ENCODE results near the gene G6PC1.

DNA sequence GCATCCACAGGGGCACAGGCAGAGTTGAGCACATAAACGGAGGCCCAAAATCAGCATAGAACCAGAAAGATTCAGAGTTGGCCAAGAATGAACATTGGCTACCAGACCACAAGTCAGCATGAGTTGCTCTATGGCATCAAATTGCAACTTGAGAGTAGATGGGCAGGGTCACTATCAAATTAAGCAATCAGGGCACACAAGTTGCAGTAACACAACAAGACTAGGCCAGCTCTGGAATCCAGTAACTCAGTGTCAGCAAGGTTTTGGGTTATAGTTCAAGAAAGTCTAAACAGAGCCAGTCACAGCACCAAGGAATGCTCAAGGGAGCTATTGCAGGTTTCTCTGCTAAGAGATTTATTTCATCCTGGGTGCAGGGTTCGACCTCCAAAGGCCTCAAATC is 12.9 kb downstream of the G6PC1 start:
- no peak for TF ChIP-seq POLR2AphosphoS5 (IDR thresholded peaks at IDR 0.05)
- TF ChIP-seq, protein P1, sequence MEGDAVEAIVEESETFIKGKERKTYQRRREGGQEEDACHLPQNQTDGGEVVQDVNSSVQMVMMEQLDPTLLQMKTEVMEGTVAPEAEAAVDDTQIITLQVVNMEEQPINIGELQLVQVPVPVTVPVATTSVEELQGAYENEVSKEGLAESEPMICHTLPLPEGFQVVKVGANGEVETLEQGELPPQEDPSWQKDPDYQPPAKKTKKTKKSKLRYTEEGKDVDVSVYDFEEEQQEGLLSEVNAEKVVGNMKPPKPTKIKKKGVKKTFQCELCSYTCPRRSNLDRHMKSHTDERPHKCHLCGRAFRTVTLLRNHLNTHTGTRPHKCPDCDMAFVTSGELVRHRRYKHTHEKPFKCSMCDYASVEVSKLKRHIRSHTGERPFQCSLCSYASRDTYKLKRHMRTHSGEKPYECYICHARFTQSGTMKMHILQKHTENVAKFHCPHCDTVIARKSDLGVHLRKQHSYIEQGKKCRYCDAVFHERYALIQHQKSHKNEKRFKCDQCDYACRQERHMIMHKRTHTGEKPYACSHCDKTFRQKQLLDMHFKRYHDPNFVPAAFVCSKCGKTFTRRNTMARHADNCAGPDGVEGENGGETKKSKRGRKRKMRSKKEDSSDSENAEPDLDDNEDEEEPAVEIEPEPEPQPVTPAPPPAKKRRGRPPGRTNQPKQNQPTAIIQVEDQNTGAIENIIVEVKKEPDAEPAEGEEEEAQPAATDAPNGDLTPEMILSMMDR (IDR thresholded peaks at IDR 0.05; ENCODE audit: poor library complexity, severe bottlenecking): no peak
- no peak for TF ChIP-seq EZH2 (IDR thresholded peaks at IDR 0.05; ENCODE audit: borderline replicate concordance, insufficient read depth, low read length, poor library complexity, severe bottlenecking)
- TF ChIP-seq RAD21 (conservative IDR thresholded peaks at IDR 0.05): no peak
- TF ChIP-seq, protein P2, sequence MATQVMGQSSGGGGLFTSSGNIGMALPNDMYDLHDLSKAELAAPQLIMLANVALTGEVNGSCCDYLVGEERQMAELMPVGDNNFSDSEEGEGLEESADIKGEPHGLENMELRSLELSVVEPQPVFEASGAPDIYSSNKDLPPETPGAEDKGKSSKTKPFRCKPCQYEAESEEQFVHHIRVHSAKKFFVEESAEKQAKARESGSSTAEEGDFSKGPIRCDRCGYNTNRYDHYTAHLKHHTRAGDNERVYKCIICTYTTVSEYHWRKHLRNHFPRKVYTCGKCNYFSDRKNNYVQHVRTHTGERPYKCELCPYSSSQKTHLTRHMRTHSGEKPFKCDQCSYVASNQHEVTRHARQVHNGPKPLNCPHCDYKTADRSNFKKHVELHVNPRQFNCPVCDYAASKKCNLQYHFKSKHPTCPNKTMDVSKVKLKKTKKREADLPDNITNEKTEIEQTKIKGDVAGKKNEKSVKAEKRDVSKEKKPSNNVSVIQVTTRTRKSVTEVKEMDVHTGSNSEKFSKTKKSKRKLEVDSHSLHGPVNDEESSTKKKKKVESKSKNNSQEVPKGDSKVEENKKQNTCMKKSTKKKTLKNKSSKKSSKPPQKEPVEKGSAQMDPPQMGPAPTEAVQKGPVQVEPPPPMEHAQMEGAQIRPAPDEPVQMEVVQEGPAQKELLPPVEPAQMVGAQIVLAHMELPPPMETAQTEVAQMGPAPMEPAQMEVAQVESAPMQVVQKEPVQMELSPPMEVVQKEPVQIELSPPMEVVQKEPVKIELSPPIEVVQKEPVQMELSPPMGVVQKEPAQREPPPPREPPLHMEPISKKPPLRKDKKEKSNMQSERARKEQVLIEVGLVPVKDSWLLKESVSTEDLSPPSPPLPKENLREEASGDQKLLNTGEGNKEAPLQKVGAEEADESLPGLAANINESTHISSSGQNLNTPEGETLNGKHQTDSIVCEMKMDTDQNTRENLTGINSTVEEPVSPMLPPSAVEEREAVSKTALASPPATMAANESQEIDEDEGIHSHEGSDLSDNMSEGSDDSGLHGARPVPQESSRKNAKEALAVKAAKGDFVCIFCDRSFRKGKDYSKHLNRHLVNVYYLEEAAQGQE (IDR thresholded peaks at IDR 0.05; ENCODE audit: borderline replicate concordance): no peak
- TF ChIP-seq TAF1 (IDR thresholded peaks at IDR 0.05; ENCODE audit: low read depth): no peak
- no peak for TF ChIP-seq EP300 (conservative IDR thresholded peaks at IDR 0.05; ENCODE audit: poor library complexity, severe bottlenecking)
- TF ChIP-seq SMC3 (conservative IDR thresholded peaks at IDR 0.05; ENCODE audit: poor library complexity): no peak
- no peak for TF ChIP-seq MXI1 (conservative IDR thresholded peaks at IDR 0.05; ENCODE audit: poor library complexity, severe bottlenecking)
